ENCODE measurements around the gene CTSZ.
"Not testable (repeated sequence)": the region's sequence is repeated elsewhere in the genome, so short reads cannot be mapped to it uniquely, and the experiment has no call there.

CTSZ gene

GRCh38 chr20:59006864-59007664 lies at the start of gene CTSZ:
TSS of gene CTSZ (minus strand) at chr20:59007254. CDS start at chr20:59007128, 126 bp downstream.
- DNase-seq: no peak

DNA sequence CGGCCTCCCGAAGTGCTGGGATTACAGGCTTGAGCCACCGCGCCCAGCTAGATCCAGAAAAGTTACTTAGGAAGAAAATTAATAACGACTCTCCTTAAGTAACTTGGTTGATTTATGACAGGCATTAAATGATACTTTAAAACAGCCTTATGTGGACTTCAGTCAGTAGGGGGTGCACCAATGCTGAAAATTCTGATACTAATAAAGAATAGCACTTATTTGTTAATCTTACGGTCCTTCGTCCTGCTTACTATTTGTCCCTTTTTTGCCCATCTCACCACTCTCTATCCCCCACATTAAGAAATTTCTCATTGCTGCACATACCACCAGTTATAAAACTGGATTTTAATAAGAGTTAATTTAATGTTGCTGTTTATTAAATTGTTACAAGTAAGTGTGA lies 48.2 kb upstream of the CTSZ start:
- DNase-seq: no peak

GRCh38 chr20:59051666-59052185 lies 44.7 kb upstream of the CTSZ start:
- no peak for DNase-seq

DNA sequence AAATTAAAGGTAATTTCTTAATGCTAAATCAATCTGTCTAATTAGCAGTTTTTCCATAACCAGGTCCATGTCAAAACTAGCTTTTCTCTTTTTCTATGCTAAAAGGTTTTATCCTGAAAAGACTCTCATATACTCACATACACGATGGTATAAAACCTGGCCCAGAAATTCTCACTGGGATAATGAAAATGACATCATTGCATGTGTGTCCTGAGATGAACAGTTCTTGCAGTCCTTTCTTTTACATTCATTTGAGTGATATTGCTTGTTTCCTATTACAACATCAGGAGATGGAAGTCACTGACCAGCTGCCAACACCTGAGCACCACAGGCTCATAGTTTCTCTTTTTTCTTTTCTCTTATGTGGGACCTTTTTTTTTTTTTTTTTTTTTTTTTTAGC lies 43.4 kb upstream of the CTSZ start:
- DNase-seq: no peak

- DNase-seq: no peak
Measured at GRCh38 chr20:59048681-59049030, 41.6 kb upstream of the CTSZ start.

- no peak for DNase-seq
Measured at GRCh38 chr20:59047938-59048680, 41.1 kb upstream of the CTSZ start.

GRCh38 chr20:59046862-59047261 lies 39.8 kb upstream of the CTSZ start:
- DNase-seq: no peak

GRCh38 chr20:59044796-59045195 lies 37.7 kb upstream of the CTSZ start:
- no peak for DNase-seq

DNA sequence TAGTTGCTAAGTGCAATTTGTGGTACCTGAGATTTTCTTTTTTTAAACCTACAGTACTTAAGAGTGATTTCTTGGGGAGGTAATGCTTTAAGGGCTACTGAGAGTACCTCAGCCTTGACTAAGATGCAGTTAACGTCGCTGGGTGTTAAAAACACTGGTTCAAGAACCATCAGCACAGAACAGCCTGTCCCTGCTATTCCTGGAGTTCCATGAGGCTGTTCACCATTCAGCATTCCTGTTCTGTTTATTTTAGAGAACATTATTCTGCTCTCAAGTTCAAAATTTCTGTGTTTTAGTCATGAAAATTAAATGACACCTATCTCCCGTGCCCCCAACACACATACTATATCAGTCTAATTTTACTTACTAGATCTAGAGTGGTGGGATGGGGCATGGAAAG lies 37.2 kb upstream of the CTSZ start:
- DNase-seq: no peak

DNA sequence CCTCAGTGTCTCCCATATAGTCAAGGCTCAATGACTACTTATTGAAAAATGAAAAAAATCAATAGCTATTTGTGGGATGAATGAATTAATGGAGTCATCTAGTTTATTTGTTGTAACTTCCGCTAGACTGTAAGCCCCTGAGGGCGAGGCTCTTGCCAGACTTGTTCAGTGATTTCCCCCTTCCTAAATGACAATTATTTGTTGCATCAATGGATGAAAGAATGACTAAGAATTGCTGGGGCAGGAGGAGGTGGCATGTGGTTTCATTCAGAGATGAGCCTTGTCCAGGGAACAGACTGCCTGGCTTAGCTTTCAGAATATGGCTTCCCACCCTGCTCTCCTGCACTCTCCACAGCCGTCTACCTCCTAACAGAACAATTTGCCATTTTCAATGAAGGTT lies 36.6 kb upstream of the CTSZ start:
- no peak for DNase-seq

DNA sequence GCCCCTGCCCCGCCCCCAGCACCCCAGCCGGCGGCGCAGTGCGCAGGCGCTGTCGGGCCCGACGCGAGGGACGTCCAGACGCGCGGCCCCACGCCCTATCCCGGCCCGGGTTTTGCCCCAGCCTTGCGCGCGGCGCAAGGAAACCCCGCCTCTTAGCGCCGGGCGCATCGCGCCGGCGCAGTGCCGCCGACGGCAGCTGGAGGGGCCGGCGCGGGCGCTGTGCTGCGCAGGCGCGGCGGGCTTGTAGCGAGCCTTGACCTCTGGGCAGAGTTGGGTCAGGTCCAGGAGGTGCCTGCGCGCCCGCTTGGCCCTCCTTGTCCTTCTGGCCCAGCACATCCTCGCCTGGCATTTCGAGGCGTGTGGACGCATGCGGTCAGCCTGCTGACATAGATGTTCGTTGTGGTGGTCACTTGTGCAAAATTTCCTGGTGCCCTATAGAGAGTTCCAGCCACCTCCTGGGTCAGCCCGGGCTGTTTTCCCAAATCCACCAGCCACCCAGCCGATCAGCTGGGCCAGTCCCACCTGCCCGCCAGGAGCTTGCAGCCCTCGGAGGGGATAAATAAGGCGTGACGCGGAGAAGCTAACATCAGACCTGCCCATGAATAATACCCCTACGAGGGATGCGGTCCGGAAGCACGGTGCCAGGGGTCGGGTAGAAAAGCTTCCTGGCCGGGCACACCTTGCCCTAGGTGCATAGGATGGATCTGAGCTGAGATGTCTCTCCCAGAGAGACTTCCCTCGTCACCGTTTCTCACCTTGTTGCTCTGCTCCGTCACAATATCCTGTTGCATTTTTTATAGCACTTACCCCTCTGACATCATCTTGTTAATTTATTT lies 36.0 kb upstream of the CTSZ start:
- DNase-seq: peak; percentile 69

- DNase-seq: no peak
Measured at GRCh38 chr20:59042151-59042795, 35.2 kb upstream of the CTSZ start, which contains the start of gene PRELID3B. TSS of gene PRELID3B (minus strand) at chr20:59042786. CDS start at chr20:59042730, 56 bp downstream.

- not testable (repeated sequence) for DNase-seq
Measured at GRCh38 chr20:59041487-59041886, 34.4 kb upstream of the CTSZ start.

- no peak for DNase-seq
Measured at GRCh38 chr20:59040667-59041066, 33.6 kb upstream of the CTSZ start.

- no peak for DNase-seq
Measured at GRCh38 chr20:59039233-59039632, 32.2 kb upstream of the CTSZ start.

DNA sequence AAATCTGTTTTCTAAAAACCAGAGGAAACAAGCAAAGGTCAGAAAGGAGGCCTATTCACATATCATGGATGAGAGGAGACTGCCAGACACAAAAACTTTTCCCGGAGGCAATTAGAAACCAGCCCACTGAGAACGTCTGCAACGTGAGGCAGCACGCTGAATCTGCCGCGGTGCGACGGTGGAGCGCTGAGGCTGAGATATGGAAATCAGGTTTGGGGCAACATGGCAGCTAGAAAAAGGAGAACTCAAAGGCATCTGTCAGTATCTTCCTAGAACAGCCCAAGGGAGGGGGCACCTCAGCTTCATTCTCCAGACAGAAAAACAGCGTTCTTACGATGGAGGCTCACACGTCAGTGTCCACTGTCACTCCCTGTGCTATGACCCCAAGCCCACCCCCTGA lies 30.3 kb upstream of the CTSZ start:
- DNase-seq: no peak

DNA sequence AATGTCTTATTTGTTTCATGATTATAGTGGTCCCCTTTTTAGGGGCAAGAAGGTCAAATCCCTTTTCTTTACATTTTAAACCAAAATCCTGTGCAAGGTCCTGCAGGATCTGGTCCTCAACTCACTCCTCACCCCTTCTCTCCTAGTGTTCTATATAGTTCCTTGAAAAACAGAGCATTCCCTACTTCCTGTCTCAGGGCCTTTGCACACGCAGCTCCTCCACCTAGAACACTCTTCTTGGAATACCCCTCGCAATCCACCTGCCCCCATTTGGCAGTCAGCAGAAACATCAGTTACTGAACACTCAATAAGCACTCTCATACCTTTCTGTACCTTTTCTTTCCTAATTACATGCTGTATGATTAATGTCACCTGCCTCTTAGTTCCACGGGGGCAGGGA lies 28.3 kb upstream of the CTSZ start:
- no peak for DNase-seq

DNA sequence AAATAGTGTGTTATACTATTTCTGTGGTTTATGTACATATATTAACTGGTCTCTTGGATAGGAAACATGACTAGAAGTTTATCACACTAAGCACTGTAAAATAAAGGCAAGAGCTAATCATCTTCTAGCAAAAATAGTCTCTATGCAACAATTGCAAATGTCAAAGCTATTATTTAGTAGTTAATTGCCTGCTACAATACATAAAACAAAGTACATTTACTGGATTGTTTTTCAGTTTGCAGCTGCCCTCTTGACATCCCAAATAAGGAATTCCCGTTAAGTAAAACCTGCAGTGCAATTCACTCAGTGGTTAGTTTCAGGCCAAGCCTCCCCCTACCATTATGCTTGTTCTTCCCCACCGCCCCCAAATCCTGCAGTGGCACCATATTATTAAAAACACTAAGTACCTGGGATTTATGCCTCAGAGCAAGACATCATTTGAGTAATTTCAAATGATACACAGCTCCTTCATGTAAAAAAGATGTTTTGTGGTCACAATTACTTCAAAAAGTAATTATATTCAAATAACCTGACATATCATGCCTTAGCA lies 26.6 kb upstream of the CTSZ start:
- DNase-seq: no peak

DNA sequence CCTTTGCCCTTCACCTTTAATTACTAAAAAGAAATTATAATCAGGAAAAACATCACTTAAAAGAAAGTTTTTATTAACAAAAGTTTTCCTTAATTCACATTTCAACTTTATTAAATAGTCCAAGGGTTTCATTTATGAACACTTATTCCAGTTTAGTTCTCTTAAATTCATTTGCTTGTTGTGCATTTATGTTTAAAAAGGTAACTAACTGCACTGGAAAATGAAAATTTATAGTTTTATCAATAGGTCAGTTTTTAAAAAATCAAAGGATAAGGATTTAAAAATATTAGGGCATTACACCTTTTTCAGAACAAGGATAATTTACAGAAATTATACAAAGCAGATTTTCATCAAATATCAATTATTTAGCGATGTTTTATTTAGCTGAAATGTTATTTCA lies 26.0 kb upstream of the CTSZ start:
- no peak for DNase-seq

DNA sequence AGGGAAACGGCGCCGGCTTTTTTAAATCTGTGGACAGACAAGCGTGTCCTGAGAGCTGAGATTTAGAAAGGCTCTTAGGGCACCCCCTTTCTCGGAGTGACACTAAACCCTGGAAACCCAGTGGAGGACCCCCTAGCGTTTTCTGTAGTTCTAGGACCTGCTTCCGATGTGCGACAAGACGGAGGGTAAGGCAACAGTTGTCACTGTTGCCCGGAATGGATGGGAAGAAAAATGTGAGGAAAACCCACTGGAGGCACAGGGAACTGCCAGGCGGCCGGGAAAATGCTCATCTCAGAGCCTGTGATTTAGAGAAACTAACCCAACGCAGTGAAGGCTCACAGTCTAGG lies 25.6 kb upstream of the CTSZ start:
- DNase-seq: no peak

GRCh38 chr20:59032023-59032712 lies 25.1 kb upstream of the CTSZ start, which contains the start of gene ATP5F1E:
TSS of gene ATP5F1E (minus strand) at chr20:59032335. CDS start at chr20:59032251, 84 bp downstream.
- DNase-seq: peak; percentile 86

DNA sequence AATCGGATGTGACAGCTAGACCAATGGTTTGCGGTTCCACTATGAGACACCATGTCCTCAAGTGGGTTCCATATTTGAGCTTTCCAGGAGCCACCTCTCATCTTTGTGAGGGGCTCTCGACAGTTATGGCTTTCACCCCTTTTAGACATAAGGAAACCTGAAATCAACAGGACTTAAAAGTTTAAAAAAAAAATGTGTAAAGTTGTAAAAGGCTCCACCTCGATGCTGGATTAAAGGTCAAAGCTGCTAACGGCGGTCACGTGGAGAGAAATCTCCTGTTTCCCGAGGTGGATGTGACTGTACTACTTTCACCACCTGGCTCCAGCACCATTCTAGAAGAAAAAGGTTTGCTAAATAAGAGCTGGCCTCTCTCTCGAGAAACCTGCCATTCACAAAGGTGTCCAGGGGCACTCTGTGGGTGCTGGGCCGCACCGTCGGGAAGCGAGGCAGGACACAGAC lies 24.5 kb upstream of the CTSZ start:
- DNase-seq: no peak

Data from GF-D8 (cell line).